GM23338 (cell line): ENCODE data around the gene SEL1L3.

Source experiments
- CREB1 ChIP-seq: fragments of 250-450 bp; sonication (Bioruptor Pico); IDR thresholded peaks from 2 replicates; pipeline ENCODE4 v1.5.0; 2020; ENCODE audit warnings: low read depth, mild to moderate bottlenecking, moderate library complexity
- EZH2 ChIP-seq: fragments of 200-600 bp; sonication (generic); IDR thresholded peaks from one replicate; pipeline ENCODE4 v1.8.0; 2017; ENCODE audit warnings: antibody characterized with exemption, mild to moderate bottlenecking, low read depth; ENCODE audit not compliant: unreplicated experiment
- EZH2phosphoT487 ChIP-seq: fragments of 200-600 bp; sonication (generic); IDR thresholded peaks from one replicate; pipeline ENCODE4 v1.8.1; 2018; ENCODE audit warnings: antibody characterized with exemption; ENCODE audit not compliant: unreplicated experiment
- JUNB ChIP-seq: IDR thresholded peaks from one replicate; pipeline ENCODE4 v1.6.1; 2016; ENCODE audit warnings: antibody characterized with exemption; ENCODE audit not compliant: unreplicated experiment
- NANOG ChIP-seq: IDR thresholded peaks from 2 replicates; pipeline ENCODE4 v1.6.1; 2016; ENCODE audit warnings: antibody characterized with exemption, borderline replicate concordance
- POLR2AphosphoS5 ChIP-seq: IDR thresholded peaks from 2 replicates; pipeline ENCODE4 v1.6.1; 2016; ENCODE audit warnings: antibody characterized with exemption, low read depth
- STAT1 ChIP-seq: IDR thresholded peaks from one replicate; pipeline ENCODE4 v1.6.1; 2016; ENCODE audit warnings: antibody characterized with exemption; ENCODE audit not compliant: unreplicated experiment
- ZNF114 ChIP-seq: fragments of 250-450 bp; sonication (Bioruptor Pico); IDR thresholded peaks from 2 replicates; pipeline ENCODE4 v1.5.0; 2020; ENCODE audit warnings: mild to moderate bottlenecking, moderate library complexity
- ZNF331 ChIP-seq: fragments of 250-450 bp; sonication (Bioruptor Pico); IDR thresholded peaks from 2 replicates; pipeline ENCODE4 v1.5.0; 2020; ENCODE audit warnings: low read depth, mild to moderate bottlenecking, moderate library complexity
- TF ChIP-seq, protein P1 (sequence below), 2 experiments: fragments of 200-600 bp in 1 of 2; sonication (generic) in 1 of 2; conservative IDR thresholded peaks; 2 replicates each; pipeline versions ENCODE4 v1.5.1 to v1.6.1; 2016 to 2017; ENCODE audit warnings: antibody characterized with exemption in 2 of 2, low read depth in 2 of 2, mild to moderate bottlenecking in 2 of 2, moderate library complexity in 1 of 2
- TF ChIP-seq, protein P2 (sequence below): IDR thresholded peaks from one replicate; pipeline ENCODE4 v1.6.1; 2018; ENCODE audit warnings: antibody characterized with exemption; ENCODE audit not compliant: unreplicated experiment
- TF ChIP-seq, protein P3 (sequence below): fragments of 250-450 bp; sonication (Bioruptor Pico); IDR thresholded peaks from 2 replicates; pipeline ENCODE4 v1.5.0; 2020; ENCODE audit warnings: mild to moderate bottlenecking, moderate library complexity
- TF ChIP-seq, protein P4 (sequence below): IDR thresholded peaks from 2 replicates; pipeline ENCODE4 v1.6.1; 2016; ENCODE audit warnings: antibody characterized with exemption

DNA sequence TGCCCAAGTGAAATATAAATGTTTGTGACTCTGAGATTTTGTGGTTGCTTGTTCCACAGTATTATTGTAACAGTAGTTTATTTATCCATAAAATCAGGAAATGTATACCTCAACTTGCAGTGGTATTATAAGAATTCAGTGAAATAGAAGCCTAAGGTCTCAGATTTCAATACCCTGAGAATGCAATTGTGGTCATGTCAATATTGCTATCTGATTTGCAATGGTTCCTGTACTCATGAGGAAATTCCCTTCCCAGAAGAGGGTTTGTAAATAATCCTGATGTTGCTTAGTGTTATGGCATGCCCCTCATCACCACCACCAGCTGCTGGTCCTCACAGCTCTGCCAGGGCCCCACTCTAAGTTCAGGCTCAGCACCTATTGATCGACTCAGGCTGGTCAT is 139.4 kb downstream of the SEL1L3 start:
- TF ChIP-seq, protein P1, sequence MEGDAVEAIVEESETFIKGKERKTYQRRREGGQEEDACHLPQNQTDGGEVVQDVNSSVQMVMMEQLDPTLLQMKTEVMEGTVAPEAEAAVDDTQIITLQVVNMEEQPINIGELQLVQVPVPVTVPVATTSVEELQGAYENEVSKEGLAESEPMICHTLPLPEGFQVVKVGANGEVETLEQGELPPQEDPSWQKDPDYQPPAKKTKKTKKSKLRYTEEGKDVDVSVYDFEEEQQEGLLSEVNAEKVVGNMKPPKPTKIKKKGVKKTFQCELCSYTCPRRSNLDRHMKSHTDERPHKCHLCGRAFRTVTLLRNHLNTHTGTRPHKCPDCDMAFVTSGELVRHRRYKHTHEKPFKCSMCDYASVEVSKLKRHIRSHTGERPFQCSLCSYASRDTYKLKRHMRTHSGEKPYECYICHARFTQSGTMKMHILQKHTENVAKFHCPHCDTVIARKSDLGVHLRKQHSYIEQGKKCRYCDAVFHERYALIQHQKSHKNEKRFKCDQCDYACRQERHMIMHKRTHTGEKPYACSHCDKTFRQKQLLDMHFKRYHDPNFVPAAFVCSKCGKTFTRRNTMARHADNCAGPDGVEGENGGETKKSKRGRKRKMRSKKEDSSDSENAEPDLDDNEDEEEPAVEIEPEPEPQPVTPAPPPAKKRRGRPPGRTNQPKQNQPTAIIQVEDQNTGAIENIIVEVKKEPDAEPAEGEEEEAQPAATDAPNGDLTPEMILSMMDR (conservative IDR thresholded peaks at IDR 0.05; ENCODE audit: low read depth in 2 of 2), result no peak
- TF ChIP-seq ZNF331 (CRISPR knock-in tag) (no peak), EZH2 (no peak), EZH2phosphoT487 (no peak), POLR2AphosphoS5 (no peak), JUNB (no peak), CREB1 (CRISPR knock-in tag) (no peak), STAT1 (no peak), NANOG (no peak), ZNF114 (CRISPR knock-in tag) (no peak)
- TF ChIP-seq, protein P2, sequence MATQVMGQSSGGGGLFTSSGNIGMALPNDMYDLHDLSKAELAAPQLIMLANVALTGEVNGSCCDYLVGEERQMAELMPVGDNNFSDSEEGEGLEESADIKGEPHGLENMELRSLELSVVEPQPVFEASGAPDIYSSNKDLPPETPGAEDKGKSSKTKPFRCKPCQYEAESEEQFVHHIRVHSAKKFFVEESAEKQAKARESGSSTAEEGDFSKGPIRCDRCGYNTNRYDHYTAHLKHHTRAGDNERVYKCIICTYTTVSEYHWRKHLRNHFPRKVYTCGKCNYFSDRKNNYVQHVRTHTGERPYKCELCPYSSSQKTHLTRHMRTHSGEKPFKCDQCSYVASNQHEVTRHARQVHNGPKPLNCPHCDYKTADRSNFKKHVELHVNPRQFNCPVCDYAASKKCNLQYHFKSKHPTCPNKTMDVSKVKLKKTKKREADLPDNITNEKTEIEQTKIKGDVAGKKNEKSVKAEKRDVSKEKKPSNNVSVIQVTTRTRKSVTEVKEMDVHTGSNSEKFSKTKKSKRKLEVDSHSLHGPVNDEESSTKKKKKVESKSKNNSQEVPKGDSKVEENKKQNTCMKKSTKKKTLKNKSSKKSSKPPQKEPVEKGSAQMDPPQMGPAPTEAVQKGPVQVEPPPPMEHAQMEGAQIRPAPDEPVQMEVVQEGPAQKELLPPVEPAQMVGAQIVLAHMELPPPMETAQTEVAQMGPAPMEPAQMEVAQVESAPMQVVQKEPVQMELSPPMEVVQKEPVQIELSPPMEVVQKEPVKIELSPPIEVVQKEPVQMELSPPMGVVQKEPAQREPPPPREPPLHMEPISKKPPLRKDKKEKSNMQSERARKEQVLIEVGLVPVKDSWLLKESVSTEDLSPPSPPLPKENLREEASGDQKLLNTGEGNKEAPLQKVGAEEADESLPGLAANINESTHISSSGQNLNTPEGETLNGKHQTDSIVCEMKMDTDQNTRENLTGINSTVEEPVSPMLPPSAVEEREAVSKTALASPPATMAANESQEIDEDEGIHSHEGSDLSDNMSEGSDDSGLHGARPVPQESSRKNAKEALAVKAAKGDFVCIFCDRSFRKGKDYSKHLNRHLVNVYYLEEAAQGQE, result no peak
- TF ChIP-seq, protein P3, sequence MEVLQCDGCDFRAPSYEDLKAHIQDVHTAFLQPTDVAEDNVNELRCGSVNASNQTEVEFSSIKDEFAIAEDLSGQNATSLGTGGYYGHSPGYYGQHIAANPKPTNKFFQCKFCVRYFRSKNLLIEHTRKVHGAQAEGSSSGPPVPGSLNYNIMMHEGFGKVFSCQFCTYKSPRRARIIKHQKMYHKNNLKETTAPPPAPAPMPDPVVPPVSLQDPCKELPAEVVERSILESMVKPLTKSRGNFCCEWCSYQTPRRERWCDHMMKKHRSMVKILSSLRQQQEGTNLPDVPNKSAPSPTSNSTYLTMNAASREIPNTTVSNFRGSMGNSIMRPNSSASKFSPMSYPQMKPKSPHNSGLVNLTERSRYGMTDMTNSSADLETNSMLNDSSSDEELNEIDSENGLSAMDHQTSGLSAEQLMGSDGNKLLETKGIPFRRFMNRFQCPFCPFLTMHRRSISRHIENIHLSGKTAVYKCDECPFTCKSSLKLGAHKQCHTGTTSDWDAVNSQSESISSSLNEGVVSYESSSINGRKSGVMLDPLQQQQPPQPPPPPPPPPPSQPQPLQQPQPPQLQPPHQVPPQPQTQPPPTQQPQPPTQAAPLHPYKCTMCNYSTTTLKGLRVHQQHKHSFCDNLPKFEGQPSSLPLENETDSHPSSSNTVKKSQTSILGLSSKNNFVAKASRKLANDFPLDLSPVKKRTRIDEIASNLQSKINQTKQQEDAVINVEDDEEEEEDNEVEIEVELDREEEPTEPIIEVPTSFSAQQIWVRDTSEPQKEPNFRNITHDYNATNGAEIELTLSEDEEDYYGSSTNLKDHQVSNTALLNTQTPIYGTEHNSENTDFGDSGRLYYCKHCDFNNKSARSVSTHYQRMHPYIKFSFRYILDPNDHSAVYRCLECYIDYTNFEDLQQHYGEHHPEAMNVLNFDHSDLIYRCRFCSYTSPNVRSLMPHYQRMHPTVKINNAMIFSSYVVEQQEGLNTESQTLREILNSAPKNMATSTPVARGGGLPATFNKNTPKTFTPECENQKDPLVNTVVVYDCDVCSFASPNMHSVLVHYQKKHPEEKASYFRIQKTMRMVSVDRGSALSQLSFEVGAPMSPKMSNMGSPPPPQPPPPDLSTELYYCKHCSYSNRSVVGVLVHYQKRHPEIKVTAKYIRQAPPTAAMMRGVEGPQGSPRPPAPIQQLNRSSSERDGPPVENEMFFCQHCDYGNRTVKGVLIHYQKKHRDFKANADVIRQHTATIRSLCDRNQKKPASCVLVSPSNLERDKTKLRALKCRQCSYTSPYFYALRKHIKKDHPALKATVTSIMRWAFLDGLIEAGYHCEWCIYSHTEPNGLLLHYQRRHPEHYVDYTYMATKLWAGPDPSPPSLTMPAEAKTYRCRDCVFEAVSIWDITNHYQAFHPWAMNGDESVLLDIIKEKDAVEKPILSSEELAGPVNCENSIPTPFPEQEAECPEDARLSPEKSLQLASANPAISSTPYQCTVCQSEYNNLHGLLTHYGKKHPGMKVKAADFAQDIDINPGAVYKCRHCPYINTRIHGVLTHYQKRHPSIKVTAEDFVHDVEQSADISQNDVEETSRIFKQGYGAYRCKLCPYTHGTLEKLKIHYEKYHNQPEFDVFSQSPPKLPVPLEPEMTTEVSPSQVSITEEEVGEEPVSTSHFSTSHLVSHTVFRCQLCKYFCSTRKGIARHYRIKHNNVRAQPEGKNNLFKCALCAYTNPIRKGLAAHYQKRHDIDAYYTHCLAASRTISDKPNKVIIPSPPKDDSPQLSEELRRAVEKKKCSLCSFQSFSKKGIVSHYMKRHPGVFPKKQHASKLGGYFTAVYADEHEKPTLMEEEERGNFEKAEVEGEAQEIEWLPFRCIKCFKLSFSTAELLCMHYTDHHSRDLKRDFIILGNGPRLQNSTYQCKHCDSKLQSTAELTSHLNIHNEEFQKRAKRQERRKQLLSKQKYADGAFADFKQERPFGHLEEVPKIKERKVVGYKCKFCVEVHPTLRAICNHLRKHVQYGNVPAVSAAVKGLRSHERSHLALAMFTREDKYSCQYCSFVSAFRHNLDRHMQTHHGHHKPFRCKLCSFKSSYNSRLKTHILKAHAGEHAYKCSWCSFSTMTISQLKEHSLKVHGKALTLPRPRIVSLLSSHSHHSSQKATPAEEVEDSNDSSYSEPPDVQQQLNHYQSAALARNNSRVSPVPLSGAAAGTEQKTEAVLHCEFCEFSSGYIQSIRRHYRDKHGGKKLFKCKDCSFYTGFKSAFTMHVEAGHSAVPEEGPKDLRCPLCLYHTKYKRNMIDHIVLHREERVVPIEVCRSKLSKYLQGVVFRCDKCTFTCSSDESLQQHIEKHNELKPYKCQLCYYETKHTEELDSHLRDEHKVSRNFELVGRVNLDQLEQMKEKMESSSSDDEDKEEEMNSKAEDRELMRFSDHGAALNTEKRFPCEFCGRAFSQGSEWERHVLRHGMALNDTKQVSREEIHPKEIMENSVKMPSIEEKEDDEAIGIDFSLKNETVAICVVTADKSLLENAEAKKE (CRISPR knock-in tag), result no peak
- TF ChIP-seq, protein P4, sequence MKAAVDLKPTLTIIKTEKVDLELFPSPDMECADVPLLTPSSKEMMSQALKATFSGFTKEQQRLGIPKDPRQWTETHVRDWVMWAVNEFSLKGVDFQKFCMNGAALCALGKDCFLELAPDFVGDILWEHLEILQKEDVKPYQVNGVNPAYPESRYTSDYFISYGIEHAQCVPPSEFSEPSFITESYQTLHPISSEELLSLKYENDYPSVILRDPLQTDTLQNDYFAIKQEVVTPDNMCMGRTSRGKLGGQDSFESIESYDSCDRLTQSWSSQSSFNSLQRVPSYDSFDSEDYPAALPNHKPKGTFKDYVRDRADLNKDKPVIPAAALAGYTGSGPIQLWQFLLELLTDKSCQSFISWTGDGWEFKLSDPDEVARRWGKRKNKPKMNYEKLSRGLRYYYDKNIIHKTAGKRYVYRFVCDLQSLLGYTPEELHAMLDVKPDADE, result no peak
